ENCODE data around the gene GALNT6.

DNA sequence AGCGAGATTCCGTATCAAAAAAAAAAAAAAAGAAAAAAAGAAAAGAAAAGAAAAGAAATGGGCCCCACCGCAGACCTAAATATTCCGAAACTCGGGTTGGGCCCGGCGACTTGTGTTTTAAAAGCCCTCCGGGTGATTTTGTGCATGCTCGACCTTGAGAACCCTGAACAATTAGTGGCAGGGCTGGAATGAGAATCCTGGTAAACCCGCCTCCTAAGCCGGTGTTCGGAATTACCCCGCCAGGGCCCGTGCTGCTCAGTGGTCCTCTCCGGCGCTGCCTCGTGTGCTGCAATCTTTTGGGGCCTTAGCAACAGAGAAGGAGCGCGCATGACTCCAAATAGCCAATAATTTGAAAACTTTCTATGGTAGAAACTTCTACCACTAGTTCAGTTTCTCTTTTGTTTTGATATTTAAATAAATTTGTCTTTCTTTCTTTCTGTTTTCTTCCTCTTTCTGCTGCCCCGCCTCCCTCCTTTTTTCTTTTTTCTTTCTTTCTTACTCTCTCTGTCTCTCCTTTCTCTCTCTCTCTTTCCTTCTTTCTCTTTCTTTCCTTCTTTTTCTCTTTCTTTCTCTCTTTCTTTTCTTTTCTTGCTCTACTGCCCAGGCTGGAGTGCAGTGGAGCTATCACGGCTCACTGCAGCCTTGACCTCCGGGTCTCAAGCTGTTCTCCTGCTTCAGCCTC is 1.5 kb upstream of the GALNT6 start:
- TF ChIP-seq, protein P1, sequence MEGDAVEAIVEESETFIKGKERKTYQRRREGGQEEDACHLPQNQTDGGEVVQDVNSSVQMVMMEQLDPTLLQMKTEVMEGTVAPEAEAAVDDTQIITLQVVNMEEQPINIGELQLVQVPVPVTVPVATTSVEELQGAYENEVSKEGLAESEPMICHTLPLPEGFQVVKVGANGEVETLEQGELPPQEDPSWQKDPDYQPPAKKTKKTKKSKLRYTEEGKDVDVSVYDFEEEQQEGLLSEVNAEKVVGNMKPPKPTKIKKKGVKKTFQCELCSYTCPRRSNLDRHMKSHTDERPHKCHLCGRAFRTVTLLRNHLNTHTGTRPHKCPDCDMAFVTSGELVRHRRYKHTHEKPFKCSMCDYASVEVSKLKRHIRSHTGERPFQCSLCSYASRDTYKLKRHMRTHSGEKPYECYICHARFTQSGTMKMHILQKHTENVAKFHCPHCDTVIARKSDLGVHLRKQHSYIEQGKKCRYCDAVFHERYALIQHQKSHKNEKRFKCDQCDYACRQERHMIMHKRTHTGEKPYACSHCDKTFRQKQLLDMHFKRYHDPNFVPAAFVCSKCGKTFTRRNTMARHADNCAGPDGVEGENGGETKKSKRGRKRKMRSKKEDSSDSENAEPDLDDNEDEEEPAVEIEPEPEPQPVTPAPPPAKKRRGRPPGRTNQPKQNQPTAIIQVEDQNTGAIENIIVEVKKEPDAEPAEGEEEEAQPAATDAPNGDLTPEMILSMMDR (conservative IDR thresholded peaks at IDR 0.05 in 1 of 2, IDR thresholded peaks at IDR 0.05 in 1 of 2; ENCODE audit: low read depth in 1 of 2, low read length in 2 of 2), result no peak
- TF ChIP-seq EZH2 (IDR thresholded peaks at IDR 0.05; ENCODE audit: low read length, missing control alignments), result no peak
